ENCODE data around the gene TSPO.
A peak's percentile ranks its signal among the peaks of the same experiment; 100 is the strongest.
"Not testable (repeated sequence)": the region's sequence is repeated elsewhere in the genome, so short reads cannot be mapped to it uniquely, and the experiment has no call there.

The TSPO gene

GRCh38 chr22:43151251-43152002 is at the start of gene TSPO:
TSS of gene TSPO (plus strand) at chr22:43151559. CDS start at chr22:43159239, 7,680 bp downstream.
- H3K4me3 ChIP-seq (ENCODE audit: control insufficient read depth, low read depth, low read length): peak within 1 kb of the TSS; percentile 79
- DNase-seq (ENCODE audit: low read depth): peak; percentile 35
- TF ChIP-seq CTCF (conservative IDR thresholded peaks at IDR 0.05; ENCODE audit: control insufficient read depth, insufficient read depth, low read depth, low read length): no peak

GRCh38 chr22:43104056-43104625 is 47.2 kb upstream of the TSPO start:
- not testable (repeated sequence) for H3K4me3 ChIP-seq (ENCODE audit: control insufficient read depth, low read depth, low read length)
- peak; percentile 13 for DNase-seq (ENCODE audit: low read depth)

GRCh38 chr22:43104950-43105349 is 46.4 kb upstream of the TSPO start:
- not testable (repeated sequence) for H3K4me3 ChIP-seq (ENCODE audit: control insufficient read depth, low read depth, low read length); DNase-seq (ENCODE audit: low read depth)

GRCh38 chr22:43106302-43106701 is 45.1 kb upstream of the TSPO start:
- H3K4me3 ChIP-seq (ENCODE audit: control insufficient read depth, low read depth, low read length): no peak overlapping the region
- DNase-seq (ENCODE audit: low read depth): no peak
- no peak for TF ChIP-seq CTCF (conservative IDR thresholded peaks at IDR 0.05; ENCODE audit: control insufficient read depth, insufficient read depth, low read depth, low read length)

- H3K4me3 ChIP-seq (ENCODE audit: control insufficient read depth, low read depth, low read length): no peak overlapping the region
- DNase-seq (ENCODE audit: low read depth): no peak
- no peak for TF ChIP-seq CTCF (conservative IDR thresholded peaks at IDR 0.05; ENCODE audit: control insufficient read depth, insufficient read depth, low read depth, low read length)
These were observed 41.8 kb upstream of the TSPO start for GRCh38 chr22:43109511-43109910.

GRCh38 chr22:43109921-43110443 is 41.4 kb upstream of the TSPO start:
- no peak for DNase-seq (ENCODE audit: low read depth)
- no peak for TF ChIP-seq CTCF (conservative IDR thresholded peaks at IDR 0.05; ENCODE audit: control insufficient read depth, insufficient read depth, low read depth, low read length)
- peak overlapping the region; percentile 21 for H3K4me3 ChIP-seq (ENCODE audit: control insufficient read depth, low read depth, low read length)

- DNase-seq (ENCODE audit: low read depth): peak; percentile 14
- TF ChIP-seq CTCF (conservative IDR thresholded peaks at IDR 0.05; ENCODE audit: control insufficient read depth, insufficient read depth, low read depth, low read length): peak; percentile 27
- H3K4me3 ChIP-seq (ENCODE audit: control insufficient read depth, low read depth, low read length): peak within 1 kb of the TSS; percentile 21
These were observed 40.9 kb upstream of the TSPO start, which contains the start of gene BIK for GRCh38 chr22:43110444-43110926. TSS of gene BIK (plus strand) at chr22:43110750. CDS start at chr22:43124023, 13,273 bp downstream.
